T-helper 17 cell (primary cell): ENCODE measurements around the gene FLNC. TPM values are rescaled to one million over a fixed set of nuclear protein-coding genes. Genes with fewer than 3 reads are reported as not detected.
A peak's percentile ranks its signal among the peaks of the same experiment; 100 is the strongest.

ENCODE experiments used
- ATAC-seq: fragments of 150-1000 bp; cut with Tn5 transposase; 2 replicates; pipeline ENCODE4 v1.10.0; 2021; ENCODE audit warnings: mild to moderate bottlenecking, moderate library complexity
- DNase-seq, 3 donors: peaks; one replicate each; pipeline versions ENCODE4 v3.0.0 to v3.0.0-alpha.2; 2020 to 2021
- H3K9me3 ChIP-seq: one replicate; pipeline ENCODE4 v1.7.0; 2013; ENCODE audit warnings: low read length, mild to moderate bottlenecking; ENCODE audit not compliant: control insufficient read depth, poor library complexity, severe bottlenecking
- H3K27ac Mint-ChIP-seq: one replicate; pipeline ENCODE4 v1.8.0; 2022; ENCODE audit warnings: mild to moderate bottlenecking, moderate library complexity, mixed read lengths
- H3K27me3 Mint-ChIP-seq: one replicate; pipeline ENCODE4 v1.8.0; 2022; ENCODE audit warnings: mixed read lengths
- H3K36me3 Mint-ChIP-seq: one replicate; pipeline ENCODE4 v1.8.0; 2022; ENCODE audit warnings: low read depth, mixed read lengths
- H3K4me1 Mint-ChIP-seq: one replicate; pipeline ENCODE4 v1.8.0; 2022; ENCODE audit warnings: mild to moderate bottlenecking, mixed read lengths
- H3K4me3 Mint-ChIP-seq: one replicate; pipeline ENCODE4 v1.8.0; 2022; ENCODE audit warnings: mild to moderate bottlenecking, moderate library complexity, mixed read lengths
- total RNA-seq, 4 donors: library from RNA in 2 of 4; stranded (reverse) in 2 of 4; gene quantifications; one replicate each; pipeline ENCODE4 v1.2.3 and lab custom pipeline; 2022 to 2026

The FLNC gene
- total RNA-seq (under 1 TPM; 0.05 TPM), total RNA-seq (lab: John Stamatoyannopoulos, UW) (0 to 0.08 reads per million in 2 donors)

- ATAC-seq (peak; percentile 57), DNase-seq (no peak)
- Mint-ChIP-seq H3K4me3 (peak within 1 kb of the TSS; percentile 84), H3K4me1 (peaks cover 11% of the 10 kb centered on the region), H3K27me3 (peaks cover 45% of the 10 kb centered on the region), H3K36me3 (no peaks in the 10 kb centered on the region), H3K27ac (no peak within 1 kb of the TSS)
- no peaks in the 10 kb centered on the region for H3K9me3 ChIP-seq
These were observed at the start of gene FLNC for GRCh38 chr7:128830231-128831177. Gene FLNC (plus strand): TSS chr7:128830406. CDS start chr7:128830638, 232 bp downstream.

- Mint-ChIP-seq H3K27ac (no peak overlapping the region), H3K36me3 (no peaks in the 10 kb centered on the region), H3K4me3 (no peak overlapping the region), H3K27me3 (no peaks in the 10 kb centered on the region), H3K4me1 (no peaks in the 10 kb centered on the region)
- peaks cover 4% of the 10 kb centered on the region for H3K9me3 ChIP-seq
- DNase-seq, result no peak
- no peak for ATAC-seq
These were observed 49.1 kb upstream of the FLNC start for GRCh38 chr7:128781126-128781525.

- H3K4me1 Mint-ChIP-seq, result no peaks in the 10 kb centered on the region
- no peak for DNase-seq
- H3K27me3 Mint-ChIP-seq, result no peaks in the 10 kb centered on the region
- H3K27ac Mint-ChIP-seq, result no peak overlapping the region
- H3K36me3 Mint-ChIP-seq, result no peaks in the 10 kb centered on the region
- no peak overlapping the region for H3K4me3 Mint-ChIP-seq
- H3K9me3 ChIP-seq, result peaks cover 4% of the 10 kb centered on the region
- no peak for ATAC-seq
These were observed 48.4 kb upstream of the FLNC start for GRCh38 chr7:128781851-128782250.

GRCh38 chr7:128783143-128783861 is 46.9 kb upstream of the FLNC start:
- DNase-seq (no peak), ATAC-seq (no peak)
- no peaks in the 10 kb centered on the region for H3K9me3 ChIP-seq
- Mint-ChIP-seq H3K4me1 (peaks cover 4% of the 10 kb centered on the region), H3K27me3 (no peaks in the 10 kb centered on the region), H3K36me3 (no peaks in the 10 kb centered on the region), H3K27ac (no peak overlapping the region), H3K4me3 (no peak overlapping the region)

- Mint-ChIP-seq H3K36me3 (no peaks in the 10 kb centered on the region), H3K4me3 (no peak overlapping the region), H3K4me1 (peaks cover 11% of the 10 kb centered on the region), H3K27ac (no peak overlapping the region), H3K27me3 (no peaks in the 10 kb centered on the region)
- no peak for ATAC-seq
- no peak for DNase-seq
- no peaks in the 10 kb centered on the region for H3K9me3 ChIP-seq
These were observed 44.5 kb upstream of the FLNC start for GRCh38 chr7:128785738-128786137.

GRCh38 chr7:128788446-128789412 is 41.5 kb upstream of the FLNC start:
- Mint-ChIP-seq H3K27ac (peak overlapping the region; percentile 83), H3K4me3 (peak overlapping the region; percentile 93), H3K27me3 (no peaks in the 10 kb centered on the region), H3K4me1 (peaks cover 14% of the 10 kb centered on the region), H3K36me3 (no peaks in the 10 kb centered on the region)
- DNase-seq (no peak), ATAC-seq (no peak)
- H3K9me3 ChIP-seq, result no peaks in the 10 kb centered on the region

- H3K9me3 ChIP-seq, result no peaks in the 10 kb centered on the region
- Mint-ChIP-seq H3K27me3 (no peaks in the 10 kb centered on the region), H3K27ac (peak overlapping the region; percentile 83), H3K4me1 (peaks cover 18% of the 10 kb centered on the region), H3K36me3 (peaks cover 4% of the 10 kb centered on the region), H3K4me3 (peak overlapping the region; percentile 93)
- DNase-seq, result no peak
- no peak for ATAC-seq
These were observed 39.7 kb upstream of the FLNC start for GRCh38 chr7:128790315-128791041.

- Mint-ChIP-seq H3K27me3 (no peaks in the 10 kb centered on the region), H3K27ac (no peak within 1 kb of the TSS)
- ATAC-seq, result peak; percentile 90
These were observed 38.9 kb upstream of the FLNC start, which contains the start of gene CCDC136 for GRCh38 chr7:128791121-128791971. Gene CCDC136 (plus strand): TSS chr7:128791968. CDS start chr7:128792412, 444 bp downstream.

GRCh38 chr7:128791972-128792327 is 38.3 kb upstream of the FLNC start:
- Mint-ChIP-seq H3K27ac (no peak overlapping the region), H3K27me3 (no peaks in the 10 kb centered on the region), H3K4me3 (peak overlapping the region; percentile 91), H3K36me3 (peaks cover 4% of the 10 kb centered on the region), H3K4me1 (peaks cover 18% of the 10 kb centered on the region)
- no peak for ATAC-seq
- DNase-seq, result no peak
- H3K9me3 ChIP-seq, result no peaks in the 10 kb centered on the region

More at GRCh38 chr7:128791121-128791971, 38.9 kb upstream of the FLNC start, which contains the start of gene CCDC136:
- Mint-ChIP-seq H3K4me3 (peak within 1 kb of the TSS; percentile 93), H3K4me1 (peaks cover 18% of the 10 kb centered on the region), H3K36me3 (peaks cover 4% of the 10 kb centered on the region)
- DNase-seq, result peak; percentile 54 to 82 (median 80)
- H3K9me3 ChIP-seq, result no peaks in the 10 kb centered on the region

- H3K27ac Mint-ChIP-seq, result no peak overlapping the region
These were observed 37.6 kb upstream of the FLNC start for GRCh38 chr7:128792471-128793180.

GRCh38 chr7:128793181-128793547 is 37.0 kb upstream of the FLNC start:
- H3K36me3 Mint-ChIP-seq, result peaks cover 4% of the 10 kb centered on the region
- peaks cover 16% of the 10 kb centered on the region for H3K4me1 Mint-ChIP-seq
- no peak overlapping the region for H3K4me3 Mint-ChIP-seq
- DNase-seq (no peak), ATAC-seq (no peak)
- no peak overlapping the region for H3K27ac Mint-ChIP-seq
- no peaks in the 10 kb centered on the region for H3K27me3 Mint-ChIP-seq
- no peaks in the 10 kb centered on the region for H3K9me3 ChIP-seq

More at GRCh38 chr7:128792471-128793180, 37.6 kb upstream of the FLNC start:
- no peaks in the 10 kb centered on the region for H3K9me3 ChIP-seq
- DNase-seq, result no peak
- Mint-ChIP-seq H3K4me1 (peaks cover 16% of the 10 kb centered on the region), H3K27me3 (no peaks in the 10 kb centered on the region), H3K4me3 (peak overlapping the region; percentile 91), H3K36me3 (peaks cover 4% of the 10 kb centered on the region)
- ATAC-seq, result no peak
